HepG2 (cell line): ENCODE measurements around the gene AHSG. TPM values are rescaled to one million over a fixed set of nuclear protein-coding genes. Genes with fewer than 3 reads are reported as not detected.
A peak's percentile ranks its signal among the peaks of the same experiment; 100 is the strongest.

Experiments
- ARNT ChIP-seq: fragments of 450-650 bp; IDR thresholded peaks from 2 replicates; pipeline ENCODE4 v1.6.1; 2017
- CBX5 ChIP-seq: sonication (generic); formaldehyde crosslinking; IDR thresholded peaks from 2 replicates; pipeline ENCODE4 v1.4.0; 2020; ENCODE audit warnings: missing genetic modification reagents, borderline replicate concordance
- CHD4 ChIP-seq: fragments of 200-600 bp; sonication (generic); IDR thresholded peaks from 2 replicates; pipeline ENCODE4 v1.7.0; 2017; ENCODE audit warnings: mild to moderate bottlenecking, low read length, borderline replicate concordance
- EHMT2 ChIP-seq: fragments of 200-600 bp; sonication (generic); IDR thresholded peaks from 2 replicates; pipeline ENCODE4 v1.7.0; 2017; ENCODE audit warnings: antibody characterized with exemption, low read depth, low read length, borderline replicate concordance
- GPN1 ChIP-seq: sonication (generic); formaldehyde crosslinking; IDR thresholded peaks from 2 replicates; pipeline ENCODE4 v1.5.1; 2020; ENCODE audit warnings: missing genetic modification reagents, borderline replicate concordance
- HMG20B ChIP-seq: conservative IDR thresholded peaks from 2 replicates; pipeline ENCODE4 v1.6.1; 2016; ENCODE audit warnings: missing genetic modification reagents, missing compliant biosample characterization
- KDM6A ChIP-seq: IDR thresholded peaks from 2 replicates; pipeline ENCODE4 v1.6.1; 2016; ENCODE audit warnings: low read depth
- MED13 ChIP-seq: sonication (generic); formaldehyde crosslinking; IDR thresholded peaks from 2 replicates; pipeline ENCODE4 v1.5.0; 2020; ENCODE audit warnings: missing genetic modification reagents
- MZF1 ChIP-seq: sonication (generic); formaldehyde crosslinking; IDR thresholded peaks from 2 replicates; pipeline ENCODE4 v1.8.1; 2023; ENCODE audit warnings: mild to moderate bottlenecking, missing genetic modification reagents, borderline replicate concordance
- NFE2 ChIP-seq: sonication (generic); formaldehyde crosslinking; IDR thresholded peaks from 2 replicates; pipeline ENCODE4 v1.4.0; 2020; ENCODE audit warnings: missing genetic modification reagents
- NFKB2 ChIP-seq: sonication (generic); formaldehyde crosslinking; IDR thresholded peaks from 2 replicates; pipeline ENCODE4 v1.4.0; 2020; ENCODE audit warnings: missing genetic modification reagents, borderline replicate concordance
- PCBP2 ChIP-seq: fragments of 200-400 bp; formaldehyde crosslinking; optimal IDR thresholded peaks from 2 replicates; pipeline ENCODE3; 2018; ENCODE audit warnings: low read length, low read depth; ENCODE audit not compliant: poor library complexity, severe bottlenecking
- POLR2G ChIP-seq: fragments of 200-400 bp; formaldehyde crosslinking; IDR thresholded peaks from 2 replicates; pipeline ENCODE4 v1.6.1; 2018; ENCODE audit warnings: mild to moderate bottlenecking, low read depth, low read length, moderate library complexity
- TBX2 ChIP-seq: sonication (generic); formaldehyde crosslinking; IDR thresholded peaks from 2 replicates; pipeline ENCODE4 v1.5.0; 2020; ENCODE audit warnings: missing genetic modification reagents, mild to moderate bottlenecking, borderline replicate concordance
- TOE1 ChIP-seq: sonication (generic); formaldehyde crosslinking; IDR thresholded peaks from 2 replicates; pipeline ENCODE4 v1.4.0; 2020; ENCODE audit warnings: mild to moderate bottlenecking, missing genetic modification reagents
- ZBTB33 ChIP-seq: sonication (generic); formaldehyde crosslinking; IDR thresholded peaks from 2 replicates; pipeline ENCODE4 v1.4.0; 2020; ENCODE audit warnings: missing genetic modification reagents
- ZFAT ChIP-seq: sonication (generic); formaldehyde crosslinking; conservative IDR thresholded peaks from 2 replicates; pipeline ENCODE4 v1.8.1; 2023; ENCODE audit warnings: missing genetic modification reagents, inconsistent platforms
- ZNF180 ChIP-seq: sonication (generic); formaldehyde crosslinking; IDR thresholded peaks from 2 replicates; pipeline ENCODE4 v1.4.0; 2020; ENCODE audit warnings: low read depth, missing genetic modification reagents, borderline replicate concordance
- ZNF205 ChIP-seq: IDR thresholded peaks from 2 replicates; pipeline ENCODE4 v1.6.1; 2018; ENCODE audit warnings: missing biosample characterization, missing genetic modification reagents
- ZNF225 ChIP-seq: sonication (generic); formaldehyde crosslinking; IDR thresholded peaks from 2 replicates; pipeline ENCODE4 v1.4.0; 2020; ENCODE audit warnings: mild to moderate bottlenecking, missing genetic modification reagents
- ZNF496 ChIP-seq: sonication (generic); formaldehyde crosslinking; IDR thresholded peaks from 2 replicates; pipeline ENCODE4 v1.8.1; 2023; ENCODE audit warnings: mild to moderate bottlenecking, moderate library complexity, missing genetic modification reagents; ENCODE audit not compliant: insufficient replicate concordance
- ZNF746 ChIP-seq: sonication (generic); formaldehyde crosslinking; IDR thresholded peaks from 2 replicates; pipeline ENCODE4 v1.8.0; 2022; ENCODE audit warnings: mild to moderate bottlenecking, missing genetic modification reagents
- ZNF775 ChIP-seq: sonication (generic); formaldehyde crosslinking; IDR thresholded peaks from 2 replicates; pipeline ENCODE4 v1.4.0; 2020; ENCODE audit warnings: missing genetic modification reagents, mild to moderate bottlenecking, moderate library complexity, borderline replicate concordance
- polyA plus RNA-seq, 8 experiments: library from polyadenylated mRNA; depleted of rRNA in 3 of 8; stranded (reverse) in 7 of 8; unstranded in 1 of 8; fragments of >200 nt; fragmentation: Illumina TruSeq in 4 of 8; extraction: Trizol in 4 of 8; gene quantifications; 2 replicates each; pipeline versions ENCODE4 v1.2.1 to v1.2.3, GENCODE V29; 2011 to 2016; ENCODE audit warnings: low read depth in 4 of 8, missing spikeins in 1 of 8, mixed read lengths in 1 of 8; ENCODE audit not compliant: insufficient read depth in 1 of 8
- total RNA-seq, 5 experiments: library from RNA; depleted of rRNA; stranded (reverse); fragments of >200 nt; fragmentation: Illumina TruSeq; extraction: Trizol; gene quantifications; 2 replicates each; pipeline ENCODE4 v1.2.3, GENCODE V29; 2016; ENCODE audit warnings: low read depth in 1 of 5
- TF ChIP-seq, protein P1 (sequence below), 2 experiments: sonication (generic) in 1 of 2; formaldehyde crosslinking in 1 of 2; IDR thresholded peaks; 2 replicates each; pipeline versions ENCODE4 v1.4.0 to v1.6.1; 2016 to 2020; ENCODE audit warnings: borderline replicate concordance in 1 of 2, low read depth in 1 of 2, mild to moderate bottlenecking in 1 of 2, missing genetic modification reagents in 1 of 2

AHSG gene
- total and polyA plus RNA-seq, 2 of the 13 experiments (the other 11 are each of a cell fraction or from before 2014, with no cell fraction given): 2,043 to 19,152 TPM

DNA sequence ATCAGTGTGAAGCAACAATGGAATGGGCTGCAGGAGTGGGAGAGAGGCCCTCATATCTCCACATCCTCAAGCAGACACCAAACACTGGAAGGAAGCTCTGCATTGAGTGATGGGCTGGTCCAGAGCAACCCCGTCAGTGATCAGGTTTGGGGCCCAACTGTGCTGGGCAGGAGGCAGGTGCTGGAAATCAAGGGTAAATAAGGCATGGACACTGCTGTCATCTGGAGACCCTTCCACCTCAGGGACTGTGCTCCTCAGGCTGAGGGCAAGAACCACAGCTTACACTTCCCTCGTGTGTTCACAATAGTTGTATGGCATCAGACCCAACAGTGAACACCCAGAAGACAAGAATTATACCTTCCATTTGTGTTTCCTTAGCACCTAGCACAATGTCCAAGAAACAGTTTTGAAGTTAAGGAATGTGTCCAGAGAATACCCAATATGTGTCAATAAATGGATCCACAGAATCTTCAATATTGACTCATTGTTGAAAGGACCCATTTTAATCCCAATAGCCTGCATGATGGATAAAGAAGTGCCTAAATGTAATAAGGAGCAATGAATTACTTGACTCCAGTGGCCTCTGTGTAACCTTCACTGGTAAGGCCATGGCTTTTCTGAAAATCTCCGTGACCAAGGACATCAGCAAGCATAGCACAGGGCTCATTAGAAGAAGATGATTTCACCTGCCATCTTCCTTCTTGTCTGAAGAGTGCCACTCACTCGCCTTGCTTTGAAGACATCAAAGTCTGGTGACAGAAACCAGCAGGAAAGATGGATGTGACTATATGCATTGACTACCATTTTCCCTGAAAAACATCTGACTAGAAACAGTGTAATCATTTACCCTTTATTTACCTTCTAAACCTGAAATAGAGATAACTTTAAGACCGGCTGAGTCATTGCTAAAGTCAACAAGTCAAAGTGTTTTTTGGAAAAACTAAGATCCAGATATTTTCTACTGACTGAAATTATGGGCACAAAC, 7.0 kb upstream of the AHSG start (continued):
- TF ChIP-seq, protein P1, sequence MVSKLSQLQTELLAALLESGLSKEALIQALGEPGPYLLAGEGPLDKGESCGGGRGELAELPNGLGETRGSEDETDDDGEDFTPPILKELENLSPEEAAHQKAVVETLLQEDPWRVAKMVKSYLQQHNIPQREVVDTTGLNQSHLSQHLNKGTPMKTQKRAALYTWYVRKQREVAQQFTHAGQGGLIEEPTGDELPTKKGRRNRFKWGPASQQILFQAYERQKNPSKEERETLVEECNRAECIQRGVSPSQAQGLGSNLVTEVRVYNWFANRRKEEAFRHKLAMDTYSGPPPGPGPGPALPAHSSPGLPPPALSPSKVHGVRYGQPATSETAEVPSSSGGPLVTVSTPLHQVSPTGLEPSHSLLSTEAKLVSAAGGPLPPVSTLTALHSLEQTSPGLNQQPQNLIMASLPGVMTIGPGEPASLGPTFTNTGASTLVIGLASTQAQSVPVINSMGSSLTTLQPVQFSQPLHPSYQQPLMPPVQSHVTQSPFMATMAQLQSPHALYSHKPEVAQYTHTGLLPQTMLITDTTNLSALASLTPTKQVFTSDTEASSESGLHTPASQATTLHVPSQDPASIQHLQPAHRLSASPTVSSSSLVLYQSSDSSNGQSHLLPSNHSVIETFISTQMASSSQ (IDR thresholded peaks at IDR 0.05; ENCODE audit: low read depth): peak; percentile 98
- TF ChIP-seq, protein P1 (CRISPR knock-in tag; IDR thresholded peaks at IDR 0.05; ENCODE audit: borderline replicate concordance): peak; percentile 97
- TF ChIP-seq ZNF180 (CRISPR knock-in tag) (no peak), ZNF746 (no peak), NFKB2 (CRISPR knock-in tag) (no peak), TOE1 (0 out of 2 replicates have a peak, but pooled peaks have one; percentile 40), HMG20B (CRISPR knock-in tag) (0 out of 2 replicates have a peak, but pooled peaks have one; percentile 51), GPN1 (CRISPR knock-in tag) (no peak), TBX2 (CRISPR knock-in tag) (peak; percentile 75; the same call in 1 of the 2 replicates), KDM6A (CRISPR knock-in tag) (peak; percentile 71), ZFAT (CRISPR knock-in tag) (no peak), ZNF775 (CRISPR knock-in tag) (no peak), CHD4 (no peak; the same call in 1 of the 2 replicates), CBX5 (no peak), NFE2 (no peak), ZNF496 (no peak), PCBP2 (no peak), EHMT2 (peak; percentile 83), MZF1 (CRISPR knock-in tag) (no peak), ARNT (no peak), MED13 (CRISPR knock-in tag) (peak; percentile 83), POLR2G (peak; percentile 58; the same call in 1 of the 2 replicates), ZNF205 (0 out of 2 replicates have a peak, but pooled peaks have one; percentile 26), ZBTB33 (CRISPR knock-in tag) (no peak), ZNF225 (CRISPR knock-in tag) (no peak)
